GM13977 (cell line): Measurements from ENCODE around the gene PLCD3.

Source experiments
- DNase-seq: peaks from one replicate; pipeline ENCODE4 v3.0.0; 2012; ENCODE audit warnings: low spot score
- in situ Hi-C: fragments of 300-500 bp; cut with MboI; formaldehyde crosslinking; loops from one replicate; pipeline ENCODE4 v1.12.0; 2022; ENCODE audit warnings: low sequenced_read_pairs, low pct_unique_long_range_greater_than_20kb, mixed read lengths, inconsistent platforms; ENCODE audit not compliant: unreplicated experiment
- TF ChIP-seq, protein P1 (sequence below): IDR thresholded peaks from 2 replicates; pipeline ENCODE4 v1.5.1; 2012; ENCODE audit warnings: mild to moderate bottlenecking, control low read depth; ENCODE audit not compliant: insufficient read depth; ENCODE audit errors: extremely low read depth, missing control alignments

Gene PLCD3

GRCh38 chr17:45110676-45111611 lies 21.4 kb downstream of the PLCD3 start:
- TF ChIP-seq, protein P1, sequence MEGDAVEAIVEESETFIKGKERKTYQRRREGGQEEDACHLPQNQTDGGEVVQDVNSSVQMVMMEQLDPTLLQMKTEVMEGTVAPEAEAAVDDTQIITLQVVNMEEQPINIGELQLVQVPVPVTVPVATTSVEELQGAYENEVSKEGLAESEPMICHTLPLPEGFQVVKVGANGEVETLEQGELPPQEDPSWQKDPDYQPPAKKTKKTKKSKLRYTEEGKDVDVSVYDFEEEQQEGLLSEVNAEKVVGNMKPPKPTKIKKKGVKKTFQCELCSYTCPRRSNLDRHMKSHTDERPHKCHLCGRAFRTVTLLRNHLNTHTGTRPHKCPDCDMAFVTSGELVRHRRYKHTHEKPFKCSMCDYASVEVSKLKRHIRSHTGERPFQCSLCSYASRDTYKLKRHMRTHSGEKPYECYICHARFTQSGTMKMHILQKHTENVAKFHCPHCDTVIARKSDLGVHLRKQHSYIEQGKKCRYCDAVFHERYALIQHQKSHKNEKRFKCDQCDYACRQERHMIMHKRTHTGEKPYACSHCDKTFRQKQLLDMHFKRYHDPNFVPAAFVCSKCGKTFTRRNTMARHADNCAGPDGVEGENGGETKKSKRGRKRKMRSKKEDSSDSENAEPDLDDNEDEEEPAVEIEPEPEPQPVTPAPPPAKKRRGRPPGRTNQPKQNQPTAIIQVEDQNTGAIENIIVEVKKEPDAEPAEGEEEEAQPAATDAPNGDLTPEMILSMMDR: no peak

GRCh38 chr17:45108595-45109521 lies 23.5 kb downstream of the PLCD3 start:
- DNase-seq: no peak
- in situ Hi-C loops: no loop called here
- TF ChIP-seq, protein P1: no peak

More at GRCh38 chr17:45110676-45111611, 21.4 kb downstream of the PLCD3 start:
- DNase-seq: no peak
- in situ Hi-C loops: no loop called here

DNA sequence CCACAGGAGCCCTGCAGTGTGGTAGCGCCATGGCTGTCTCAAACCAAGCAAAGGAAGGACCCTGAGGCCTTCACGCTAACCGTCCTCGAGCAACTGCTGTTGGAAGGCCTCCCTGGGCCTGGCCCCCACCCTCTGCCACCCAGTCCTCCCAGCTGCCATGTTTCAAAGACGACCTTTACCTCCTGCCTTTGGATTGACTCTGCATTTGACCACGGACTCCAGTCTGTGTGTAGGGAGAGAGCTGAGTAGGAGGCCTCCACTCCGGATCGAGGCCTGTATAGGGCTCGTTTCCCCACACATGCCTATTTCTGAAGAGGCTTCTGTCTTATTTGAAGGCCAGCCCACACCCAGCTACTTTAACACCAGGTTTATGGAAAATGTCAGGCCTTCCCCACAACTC lies 24.3 kb downstream of the PLCD3 start:
- no peak for DNase-seq
- TF ChIP-seq, protein P1: no peak
- in situ Hi-C loops: no loop called here

GRCh38 chr17:45107293-45108010 lies 24.9 kb downstream of the PLCD3 start:
- in situ Hi-C loops: no loop called here
- TF ChIP-seq, protein P1: no peak
- no peak for DNase-seq

DNA sequence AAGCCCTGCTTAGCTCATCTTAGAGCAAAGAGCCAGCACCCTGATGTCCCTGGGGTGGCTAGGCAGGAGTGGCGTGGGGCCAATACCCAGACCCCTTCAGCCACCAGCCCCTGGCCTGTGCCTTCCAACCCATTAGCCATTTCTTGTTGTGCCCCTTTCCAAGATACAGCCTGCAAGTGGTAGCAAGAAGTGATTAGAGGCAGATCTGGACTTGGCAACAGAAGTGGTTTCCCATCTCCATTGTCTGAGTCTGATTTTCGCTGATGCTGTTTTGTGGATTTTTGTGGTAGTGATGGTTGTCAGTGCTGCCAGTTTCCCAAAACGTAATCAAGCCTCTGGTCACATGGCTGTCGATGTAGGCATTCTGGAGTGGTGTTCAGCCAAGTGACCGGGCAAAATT lies 25.7 kb downstream of the PLCD3 start:
- TF ChIP-seq, protein P1: no peak
- no peak for DNase-seq
- in situ Hi-C loops: no loop called here

- TF ChIP-seq, protein P1: no peak
- in situ Hi-C loops: no loop called here
- DNase-seq: no peak
These were observed 26.2 kb downstream of the PLCD3 start for GRCh38 chr17:45106096-45106495.
